SK-N-MC (cell line): ENCODE measurements around the gene MRPL45.

ENCODE experiments used
- EZH2 ChIP-seq: fragments of 200-600 bp; sonication (generic); IDR thresholded peaks from one replicate; pipeline ENCODE4 v1.6.1; 2017; ENCODE audit warnings: antibody characterized with exemption
- POLR2AphosphoS5 ChIP-seq: IDR thresholded peaks from 2 replicates; pipeline ENCODE4 v1.6.1; 2012; ENCODE audit warnings: mild to moderate bottlenecking, low read depth, low read length, borderline replicate concordance

GRCh38 chr17:38324772-38325171 is 27.8 kb downstream of the MRPL45 start:
- TF ChIP-seq POLR2AphosphoS5: no peak
- TF ChIP-seq EZH2: no peak
